Epithelial cell of proximal tubule (primary cell): Measurements from ENCODE around the gene CLNK. TPM values are rescaled to one million over a fixed set of nuclear protein-coding genes. Genes with fewer than 3 reads are reported as not detected.

Experiments used
- DNase-seq: peaks from one replicate; pipeline ENCODE4 v3.0.0-alpha.2; 2011; ENCODE audit warnings: low read depth
- H3K4me3 ChIP-seq: 2 replicates; pipeline ENCODE4 v1.5.1; 2011; ENCODE audit warnings: low read depth, mild to moderate bottlenecking, low read length
- total RNA-seq: library from RNA; depleted of rRNA; stranded (reverse); fragments of >200 nt; gene quantifications from 2 replicates; pipeline ENCODE4 v1.2.3, GENCODE V29; 2015
- TF ChIP-seq, protein P1 (sequence below): conservative IDR thresholded peaks from 2 replicates; pipeline ENCODE4 v1.5.1; 2012; ENCODE audit warnings: low read depth, mild to moderate bottlenecking, low read length

Gene CLNK
- total RNA-seq, 1 donor from 2014 or later: not detected

DNA sequence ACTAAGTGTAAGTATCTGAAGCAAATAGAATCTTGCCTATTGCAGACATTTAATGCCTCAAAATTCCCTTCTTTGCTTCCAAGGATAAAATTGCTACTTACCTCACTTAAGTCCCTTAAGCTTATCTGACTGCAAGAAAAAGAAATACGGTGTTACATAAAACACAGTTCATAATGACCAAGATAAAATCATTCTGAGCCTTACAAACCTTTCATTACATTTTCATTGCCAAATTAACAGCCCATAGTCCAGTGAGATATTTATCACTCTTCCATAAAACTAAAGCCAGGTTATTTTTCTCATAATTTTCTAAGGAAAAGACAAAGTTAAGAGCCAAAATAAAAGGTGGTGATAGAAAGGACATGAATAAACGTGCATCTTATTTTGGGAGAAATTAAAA, 152.4 kb downstream of the CLNK start:
- no peak overlapping the region for H3K4me3 ChIP-seq
- TF ChIP-seq, protein P1, sequence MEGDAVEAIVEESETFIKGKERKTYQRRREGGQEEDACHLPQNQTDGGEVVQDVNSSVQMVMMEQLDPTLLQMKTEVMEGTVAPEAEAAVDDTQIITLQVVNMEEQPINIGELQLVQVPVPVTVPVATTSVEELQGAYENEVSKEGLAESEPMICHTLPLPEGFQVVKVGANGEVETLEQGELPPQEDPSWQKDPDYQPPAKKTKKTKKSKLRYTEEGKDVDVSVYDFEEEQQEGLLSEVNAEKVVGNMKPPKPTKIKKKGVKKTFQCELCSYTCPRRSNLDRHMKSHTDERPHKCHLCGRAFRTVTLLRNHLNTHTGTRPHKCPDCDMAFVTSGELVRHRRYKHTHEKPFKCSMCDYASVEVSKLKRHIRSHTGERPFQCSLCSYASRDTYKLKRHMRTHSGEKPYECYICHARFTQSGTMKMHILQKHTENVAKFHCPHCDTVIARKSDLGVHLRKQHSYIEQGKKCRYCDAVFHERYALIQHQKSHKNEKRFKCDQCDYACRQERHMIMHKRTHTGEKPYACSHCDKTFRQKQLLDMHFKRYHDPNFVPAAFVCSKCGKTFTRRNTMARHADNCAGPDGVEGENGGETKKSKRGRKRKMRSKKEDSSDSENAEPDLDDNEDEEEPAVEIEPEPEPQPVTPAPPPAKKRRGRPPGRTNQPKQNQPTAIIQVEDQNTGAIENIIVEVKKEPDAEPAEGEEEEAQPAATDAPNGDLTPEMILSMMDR: no peak
- no peak for DNase-seq

DNA sequence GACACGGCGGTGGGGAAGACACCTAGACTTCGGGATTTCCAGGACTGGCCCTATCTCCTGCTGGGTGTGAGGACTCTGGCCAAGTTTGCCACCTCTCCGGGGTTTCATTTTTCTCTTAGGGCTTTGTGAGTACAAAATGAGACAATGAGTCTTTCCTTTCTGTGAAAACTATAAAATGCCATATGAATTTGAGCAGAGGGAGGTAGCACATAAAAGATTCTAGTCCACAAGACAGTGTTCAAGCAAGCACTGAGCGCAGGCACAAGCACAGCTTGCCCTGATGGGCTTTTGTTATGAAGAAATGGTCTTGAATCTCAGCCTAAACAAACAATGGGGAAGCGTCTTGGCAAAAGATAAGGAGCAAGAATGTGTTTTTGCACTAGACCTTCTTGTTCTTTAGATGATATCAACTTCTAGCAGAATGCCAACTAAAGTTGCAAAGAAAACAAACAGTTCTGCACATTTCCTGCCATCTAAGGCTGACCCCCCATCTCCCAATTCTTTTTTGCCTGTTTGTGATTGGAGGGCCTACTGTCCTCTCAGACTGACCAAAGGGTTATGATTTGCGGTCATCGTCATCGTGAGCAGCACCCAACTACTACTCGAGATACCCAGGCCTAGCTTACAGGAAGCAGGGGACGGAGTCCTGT, 154.3 kb downstream of the CLNK start:
- TF ChIP-seq, protein P1: no peak
- no peak overlapping the region for H3K4me3 ChIP-seq
- DNase-seq: no peak

DNA sequence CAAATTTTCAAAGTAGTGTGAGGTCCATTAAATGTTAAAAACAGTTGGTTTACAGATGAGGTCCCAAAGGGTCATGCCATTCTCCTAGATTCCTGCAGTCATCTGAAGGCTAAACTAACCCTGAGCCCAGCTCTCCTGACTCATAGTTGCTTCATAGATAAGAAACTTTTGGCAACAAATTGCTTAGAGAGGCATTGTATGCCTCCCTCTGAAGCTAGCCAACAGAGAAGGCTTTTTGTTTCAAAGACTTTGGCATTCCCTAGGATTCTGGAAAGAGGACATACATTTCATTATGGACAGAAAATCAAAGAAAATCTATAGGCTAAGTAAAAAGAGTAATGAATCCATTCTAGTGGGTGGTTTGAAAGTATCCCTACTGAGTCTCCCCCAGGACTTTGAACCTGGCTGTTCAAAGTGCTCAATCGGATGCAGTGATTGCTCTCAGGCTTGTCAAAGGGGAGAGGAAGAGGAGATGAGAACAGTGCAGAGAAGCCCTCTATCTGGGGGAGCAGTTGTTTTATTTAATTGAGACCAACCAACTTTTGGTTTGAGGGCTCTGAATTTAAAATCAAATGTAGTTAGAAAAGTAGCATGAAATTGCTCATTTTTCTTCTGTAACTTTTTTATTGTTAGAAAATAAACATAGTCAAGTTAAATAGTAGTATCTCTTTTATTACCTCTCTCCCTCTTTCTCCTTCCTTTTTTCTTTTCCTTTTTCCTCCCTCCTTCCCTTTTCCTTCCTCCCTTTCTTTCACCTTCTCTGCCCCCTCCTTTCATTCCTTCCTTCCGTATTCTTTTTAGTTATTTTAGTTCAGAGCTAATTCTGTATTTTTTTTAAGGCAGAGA, 155.1 kb downstream of the CLNK start:
- no peak for DNase-seq
- no peak overlapping the region for H3K4me3 ChIP-seq
- TF ChIP-seq, protein P1: no peak

DNA sequence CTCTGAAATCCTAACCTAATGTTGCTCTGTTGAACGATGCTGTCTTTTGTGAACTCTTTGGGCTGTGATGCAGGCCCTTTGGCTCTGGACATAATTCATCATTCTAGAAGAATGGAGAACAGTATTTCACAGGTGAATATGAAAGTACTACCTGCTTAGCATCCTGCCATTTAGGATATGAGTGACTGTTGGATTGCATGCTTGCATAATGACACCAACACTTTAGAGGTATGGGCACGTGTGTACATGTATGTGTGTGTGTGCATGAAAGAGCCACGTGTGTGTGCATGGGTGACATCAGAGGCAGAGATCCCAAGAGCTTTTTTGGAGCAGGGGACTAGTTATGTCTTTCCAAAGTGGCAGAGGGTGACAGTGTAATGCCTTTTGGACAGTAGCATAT, 157.1 kb downstream of the CLNK start:
- no peak overlapping the region for H3K4me3 ChIP-seq
- TF ChIP-seq, protein P1: no peak
- DNase-seq: no peak

DNA sequence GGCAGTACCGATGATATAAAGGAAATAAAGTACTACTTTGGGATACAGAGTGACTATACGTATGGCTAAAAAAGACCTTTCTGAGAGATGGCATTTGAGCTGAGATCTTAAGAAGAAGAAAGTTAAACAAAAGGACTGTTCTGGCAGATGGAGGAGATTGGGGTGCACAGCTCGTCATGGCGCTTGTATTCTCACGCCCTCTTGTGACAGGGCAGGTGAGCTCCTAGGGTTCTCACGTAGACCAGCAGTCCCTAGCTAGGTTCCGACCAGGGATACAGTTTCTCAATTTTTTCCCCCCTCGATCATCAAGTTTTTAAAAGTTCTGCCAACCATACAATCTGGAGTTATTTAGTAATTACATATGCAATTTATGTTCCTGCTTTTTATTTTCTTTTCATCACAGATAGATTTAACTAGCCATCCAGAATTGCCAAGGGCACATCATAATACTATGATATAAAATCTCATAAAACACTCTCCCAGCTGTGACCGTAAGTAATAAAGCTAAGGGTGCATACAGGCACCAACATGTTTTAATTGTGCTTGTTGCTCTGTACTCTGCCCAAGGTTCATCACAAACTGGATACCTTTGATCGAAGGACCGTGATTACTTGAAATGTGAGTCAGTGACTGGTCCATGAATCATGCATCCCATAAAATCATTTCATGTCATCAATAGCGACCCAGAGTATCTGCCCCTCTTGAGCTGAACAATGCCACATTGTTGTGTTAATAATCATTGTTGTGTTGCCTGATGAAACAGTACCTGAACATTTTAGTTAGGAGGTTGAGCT, 157.9 kb downstream of the CLNK start:
- DNase-seq: no peak
- TF ChIP-seq, protein P1: no peak
- H3K4me3 ChIP-seq: no peak overlapping the region

DNA sequence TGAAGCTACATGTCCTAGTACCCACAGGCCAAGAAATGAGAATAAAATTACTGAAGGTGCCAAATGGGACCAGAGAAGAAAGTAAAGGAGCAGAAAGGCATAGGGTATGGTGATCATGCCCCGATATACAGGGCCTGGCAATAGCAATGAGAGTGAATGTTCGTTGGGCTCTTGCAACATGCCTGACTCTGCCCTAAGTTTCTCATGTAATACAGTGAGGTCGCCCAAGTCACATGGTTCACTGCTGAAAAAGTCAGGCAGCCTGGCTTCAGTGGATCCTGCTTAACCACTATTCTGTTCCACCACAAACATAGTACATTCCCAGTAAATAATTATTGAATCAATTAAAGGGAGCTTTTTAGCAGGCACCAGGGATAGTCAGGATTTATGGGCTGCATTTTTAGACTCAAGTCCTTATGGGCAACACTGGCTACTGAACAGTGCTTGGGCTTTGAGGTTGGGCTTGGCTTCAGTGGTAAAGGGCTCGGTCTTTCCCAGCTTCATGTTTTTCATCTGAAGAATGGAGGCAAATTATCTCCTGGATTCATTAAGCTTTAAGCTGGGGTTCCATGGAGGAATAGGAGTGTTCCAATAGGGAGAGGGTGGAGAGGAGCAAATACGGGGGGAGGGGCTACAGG, 160.3 kb downstream of the CLNK start:
- DNase-seq: no peak
- TF ChIP-seq, protein P1: no peak
- H3K4me3 ChIP-seq: no peak overlapping the region
